Adrenal gland (tissue), 5 donors: ENCODE measurements around the gene RTF2.

Experiments used
- POLR2A ChIP-seq, 2 donors: fragments of 450-650 bp; IDR thresholded peaks; one replicate each; pipeline ENCODE4 v1.6.1; 2017; ENCODE audit warnings: antibody characterized with exemption in 2 of 2, mild to moderate bottlenecking in 2 of 2, moderate library complexity in 1 of 2
- TF ChIP-seq, protein P1 (sequence below), 6 experiments: fragments of 450-650 bp in 4 of 6; fragments of 200-600 bp in 2 of 6; sonication (generic) in 1 of 6; IDR thresholded peaks; 1 replicate in 5 of 6; 2 replicates in 1 of 6; pipeline versions ENCODE4 v1.5.1 to v1.8.0; 2016 to 2021; ENCODE audit warnings: antibody characterized with exemption in 6 of 6, mild to moderate bottlenecking in 2 of 6, moderate library complexity in 1 of 6
- donor health status: DM: no; HTN: no; CAD: no.

DNA sequence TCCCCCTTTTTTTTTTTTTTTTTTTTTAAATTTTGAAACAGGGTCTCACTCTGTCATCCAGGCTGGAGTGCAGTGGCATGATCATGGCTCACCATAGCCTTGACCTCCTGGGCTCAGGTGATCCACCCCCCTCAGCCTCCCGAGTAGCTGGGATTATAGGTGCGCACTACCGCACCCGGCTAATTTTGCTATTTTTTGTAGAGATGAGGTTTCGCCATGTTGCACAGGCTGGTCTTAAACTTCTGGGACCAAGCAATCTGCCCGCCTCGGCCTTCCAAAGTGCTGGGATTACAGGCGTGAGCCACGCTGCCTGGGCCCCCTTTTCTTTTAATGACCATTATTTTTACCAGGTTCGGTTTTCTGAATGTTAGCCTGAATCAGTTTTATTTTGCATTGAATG, 51.1 kb downstream of the RTF2 start:
- TF ChIP-seq, protein P1, sequence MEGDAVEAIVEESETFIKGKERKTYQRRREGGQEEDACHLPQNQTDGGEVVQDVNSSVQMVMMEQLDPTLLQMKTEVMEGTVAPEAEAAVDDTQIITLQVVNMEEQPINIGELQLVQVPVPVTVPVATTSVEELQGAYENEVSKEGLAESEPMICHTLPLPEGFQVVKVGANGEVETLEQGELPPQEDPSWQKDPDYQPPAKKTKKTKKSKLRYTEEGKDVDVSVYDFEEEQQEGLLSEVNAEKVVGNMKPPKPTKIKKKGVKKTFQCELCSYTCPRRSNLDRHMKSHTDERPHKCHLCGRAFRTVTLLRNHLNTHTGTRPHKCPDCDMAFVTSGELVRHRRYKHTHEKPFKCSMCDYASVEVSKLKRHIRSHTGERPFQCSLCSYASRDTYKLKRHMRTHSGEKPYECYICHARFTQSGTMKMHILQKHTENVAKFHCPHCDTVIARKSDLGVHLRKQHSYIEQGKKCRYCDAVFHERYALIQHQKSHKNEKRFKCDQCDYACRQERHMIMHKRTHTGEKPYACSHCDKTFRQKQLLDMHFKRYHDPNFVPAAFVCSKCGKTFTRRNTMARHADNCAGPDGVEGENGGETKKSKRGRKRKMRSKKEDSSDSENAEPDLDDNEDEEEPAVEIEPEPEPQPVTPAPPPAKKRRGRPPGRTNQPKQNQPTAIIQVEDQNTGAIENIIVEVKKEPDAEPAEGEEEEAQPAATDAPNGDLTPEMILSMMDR (IDR thresholded peaks at IDR 0.05): no peak
- TF ChIP-seq POLR2A (IDR thresholded peaks at IDR 0.05): no peak
